Ovary (tissue), 9 donors: ENCODE measurements around the gene EGR2. TPM values are rescaled to one million over a fixed set of nuclear protein-coding genes. Genes with fewer than 3 reads are reported as not detected.

Source experiments
- DNase-seq, 5 donors: peaks; one replicate each; pipeline ENCODE4 v3.0.0-alpha.2; 2019 to 2020
- H3K27ac ChIP-seq, 2 donors: fragments of 200-600 bp; one replicate each; pipeline versions ENCODE4 v1.5.1 to v1.8.0; 2019 to 2022
- H3K27me3 ChIP-seq: fragments of 200-600 bp; one replicate; pipeline ENCODE4 v1.8.0; 2022
- H3K36me3 ChIP-seq: fragments of 200-600 bp; sonication (generic); one replicate; pipeline ENCODE4 v1.5.1; 2019
- H3K4me1 ChIP-seq: one replicate; pipeline ENCODE4 v1.8.1; 2013; ENCODE audit warnings: mild to moderate bottlenecking, moderate library complexity; ENCODE audit not compliant: insufficient read depth
- H3K4me3 ChIP-seq: fragments of 200-600 bp; sonication (generic); one replicate; pipeline ENCODE4 v1.5.1; 2017
- H3K9me3 ChIP-seq, 2 donors: fragments of 200-600 bp in 1 of 2; sonication (generic) in 1 of 2; one replicate each; pipeline versions ENCODE4 v1.5.1 to v1.8.1; 2013 to 2019; ENCODE audit warnings: mild to moderate bottlenecking in 1 of 2, moderate library complexity in 1 of 2
- CTCF ChIP-seq, 3 donors: fragments of 450-650 bp in 2 of 3; fragments of 200-600 bp in 1 of 3; IDR thresholded peaks; one replicate each; pipeline versions ENCODE4 v1.5.1 to v1.8.0; 2016 to 2022; ENCODE audit warnings: antibody characterized with exemption in 3 of 3, mild to moderate bottlenecking in 1 of 3
- EP300 ChIP-seq: sonication (generic); formaldehyde crosslinking; IDR thresholded peaks from one replicate; pipeline ENCODE4 v1.6.1; 2017; ENCODE audit warnings: antibody characterized with exemption
- POLR2A ChIP-seq: fragments of 450-650 bp; IDR thresholded peaks from one replicate; pipeline ENCODE4 v1.6.1; 2017; ENCODE audit warnings: antibody characterized with exemption, mild to moderate bottlenecking, moderate library complexity
- WGBS, 3 donors: extraction: QIAGEN DNeasy Blood & Tissue Kit in 1 of 3; methylation state at CpG; one replicate each; pipeline versions ENCODE4 v1.1.5 to v1.1.7; 2013 to 2017; 5-methylcytosine and 5-hydroxymethylcytosine counted together
- intact Hi-C, 4 donors: fragments of 100-400 bp; cut with DNase I; formaldehyde crosslinking; loops; one replicate each; pipeline versions ENCODE4 v1.11.0 to v1.15.1; 2022 to 2023
- polyA plus RNA-seq, 2 donors: library from polyadenylated mRNA; stranded (reverse); fragments of 200-250 nt in 1 of 2; fragments of 350-450 nt in 1 of 2; fragmentation: Illumina TruSeq in 1 of 2; extraction: RNeasy Lipid Tissue Mini Kit (QIAGEN cat#74804) in 1 of 2; gene quantifications; one replicate each; pipeline ENCODE4 v1.2.3, GENCODE V29; 2013 to 2014
- total RNA-seq, 7 donors: library from RNA; depleted of rRNA in 2 of 7; stranded (reverse); fragments of >200 nt in 2 of 7; fragmentation: NEBNext Ultra II Directional in 3 of 7; extraction: Animal tissue kit (Norgen Biotek cat#: 25700) in 3 of 7; gene quantifications; one replicate each; pipeline versions ENCODE4 v1.1.0 to v1.2.4, GENCODE V29; 2016 to 2023
- donor health status: DM: no; HTN: no; CAD: no; lungs with moderate emphysema.
- donor health status: DM: no; HTN: no; CAD: no.
- donor health status: Bipolar disorder and iron deficiency.
- donor health status: DM: yes; HTN: yes; CAD: no.
- donor health status: DM: no; HTN: no; CAD: no.
- donor health status: DM: yes; HTN: yes; CAD: no.

The EGR2 gene
- total and polyA plus RNA-seq, 9 donors, result 0.48 to 13.0 (median 4.6) TPM

DNA sequence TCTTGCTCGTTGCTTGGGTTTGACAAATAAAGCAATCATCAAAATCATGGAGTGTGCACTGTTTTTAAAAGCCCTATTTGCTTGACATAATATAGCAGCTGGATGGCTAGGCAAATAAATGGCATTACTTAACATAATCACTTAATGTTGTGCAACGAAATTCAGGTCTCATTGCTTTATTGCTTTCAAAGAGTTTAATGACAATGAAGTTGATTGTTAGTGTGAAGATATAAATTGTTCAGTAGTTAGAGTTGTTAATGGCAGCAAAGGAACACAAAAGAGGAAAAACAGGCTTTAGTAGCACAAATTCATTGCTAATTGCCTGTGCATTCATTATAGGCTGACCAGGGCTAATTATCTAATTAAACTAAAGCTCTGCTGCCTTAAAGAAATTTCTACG, 19.3 kb downstream of the EGR2 start:
- TF ChIP-seq CTCF (IDR thresholded peaks at IDR 0.05), result no peak
- no peak for TF ChIP-seq EP300
- TF ChIP-seq POLR2A, result no peak
- 86 to 90% (median 89%) methylated on average over 3 of the region's 3 CpGs for WGBS, 3 donors

DNA sequence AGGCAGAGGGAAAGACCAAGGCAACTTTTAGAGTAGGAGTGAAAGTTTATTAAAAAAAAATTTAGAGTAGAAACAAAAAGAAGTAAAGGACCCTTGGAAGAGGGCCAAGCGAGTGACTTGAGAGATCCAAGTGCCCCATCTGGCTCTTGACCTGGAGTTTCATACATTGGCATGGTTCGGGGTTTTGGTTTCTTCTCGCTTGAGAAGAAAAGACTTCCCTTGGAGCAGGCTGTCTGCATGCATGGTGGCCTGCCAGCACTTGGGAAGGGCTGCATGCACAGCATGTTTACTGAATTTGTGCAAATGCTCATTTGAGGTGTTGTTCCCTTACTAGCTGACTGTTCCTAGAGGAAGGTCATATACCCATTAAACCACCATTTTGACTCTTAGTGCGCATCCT, 20.4 kb downstream of the EGR2 start:
- WGBS, 3 donors, result 50 to 65% (median 56%) methylated on average over 4 of the region's 4 CpGs

More for the DNA sequence above, 19.3 kb downstream of the EGR2 start:
- DNase-seq, result no peak
- intact Hi-C loops, result no loop called here
- H3K4me1 ChIP-seq, result peaks cover 10% of the 10 kb centered on the region
- H3K27ac ChIP-seq, result no peak overlapping the region
- no peak overlapping the region for H3K4me3 ChIP-seq
- H3K27me3 ChIP-seq, result no peaks in the 10 kb centered on the region
- H3K9me3 ChIP-seq, result no peaks in the 10 kb centered on the region
- no peaks in the 10 kb centered on the region for H3K36me3 ChIP-seq

GRCh38 chr10:62795100-62795499, 21.1 kb downstream of the EGR2 start:
- H3K4me3 ChIP-seq, result no peak overlapping the region
- intact Hi-C loops, result no loop called here
- H3K36me3 ChIP-seq, result no peaks in the 10 kb centered on the region
- TF ChIP-seq POLR2A, result no peak
- no peak for TF ChIP-seq CTCF (IDR thresholded peaks at IDR 0.05)
- no peak for TF ChIP-seq EP300
- no peak for DNase-seq
- H3K9me3 ChIP-seq, result no peaks in the 10 kb centered on the region
- H3K4me1 ChIP-seq, result peaks cover 10% of the 10 kb centered on the region
- no peaks in the 10 kb centered on the region for H3K27me3 ChIP-seq
- H3K27ac ChIP-seq, result no peak overlapping the region

More for the DNA sequence above, 20.4 kb downstream of the EGR2 start:
- DNase-seq, result peak in 1 of 5 donors; percentile 28
- Histone ChIP-seq H3K36me3 (no peaks in the 10 kb centered on the region), H3K27me3 (no peaks in the 10 kb centered on the region), H3K9me3 (no peaks in the 10 kb centered on the region), H3K4me3 (no peak overlapping the region), H3K4me1 (peaks cover 10% of the 10 kb centered on the region), H3K27ac (no peak overlapping the region)
- TF ChIP-seq CTCF (IDR thresholded peaks at IDR 0.05), result no peak
- TF ChIP-seq EP300, result no peak
- no peak for TF ChIP-seq POLR2A
- intact Hi-C loops, result no loop called here

DNA sequence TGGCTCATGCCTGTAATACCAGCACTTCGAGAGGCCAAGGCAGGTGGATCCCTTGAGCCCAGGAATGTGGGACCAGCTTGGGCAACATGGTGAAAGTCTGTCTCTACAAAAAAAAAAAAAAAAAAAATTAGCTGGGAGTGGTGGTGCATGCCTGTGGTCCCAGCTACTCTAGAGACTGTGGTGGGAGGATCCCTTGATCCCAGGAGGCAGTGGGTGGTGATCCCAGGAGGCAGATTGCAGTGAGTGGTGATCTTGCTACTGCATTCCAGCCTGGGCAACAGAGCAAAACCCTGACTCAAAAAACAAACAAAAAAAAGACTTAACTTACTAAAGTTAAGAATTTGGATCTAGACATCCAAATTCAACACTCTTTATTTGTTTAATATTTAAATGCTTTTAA, 21.9 kb downstream of the EGR2 start:
- Histone ChIP-seq H3K9me3 (no peaks in the 10 kb centered on the region), H3K27me3 (no peaks in the 10 kb centered on the region), H3K4me1 (peaks cover 12% of the 10 kb centered on the region), H3K36me3 (no peaks in the 10 kb centered on the region), H3K27ac (no peak overlapping the region), H3K4me3 (no peak overlapping the region)
- TF ChIP-seq POLR2A (no peak), CTCF (IDR thresholded peaks at IDR 0.05) (no peak), EP300 (no peak)
- no peak for DNase-seq
- WGBS, 3 donors, result 53 to 74% (median 61%) methylated on average over 1 of the region's 1 CpG
- intact Hi-C loops, result no loop called here

GRCh38 chr10:62792261-62792660, 23.9 kb downstream of the EGR2 start:
- Histone ChIP-seq H3K4me1 (peaks cover 15% of the 10 kb centered on the region), H3K9me3 (no peaks in the 10 kb centered on the region), H3K4me3 (no peak overlapping the region), H3K36me3 (no peaks in the 10 kb centered on the region), H3K27ac (no peak overlapping the region), H3K27me3 (no peaks in the 10 kb centered on the region)
- intact Hi-C loops, result no loop called here
- 79 to 90% (median 87%) methylated on average over 5 of the region's 5 CpGs for WGBS, 3 donors
- no peak for DNase-seq
- TF ChIP-seq CTCF (IDR thresholded peaks at IDR 0.05) (no peak), EP300 (no peak), POLR2A (no peak)
